GM19238 (cell line): ENCODE results near the gene PRR5.

Experiments used
- DNase-seq: peaks from one replicate; pipeline ENCODE4 v3.0.0; 2011; ENCODE audit warnings: low spot score; ENCODE audit not compliant: insufficient read length

PRR5 gene

GRCh38 chr22:44755417-44755816 lies 53.4 kb downstream of the PRR5 start:
- no peak for DNase-seq

- no peak for DNase-seq
These were observed 54.0 kb downstream of the PRR5 start for GRCh38 chr22:44755956-44756361.

- no peak for DNase-seq
These were observed 56.5 kb downstream of the PRR5 start for GRCh38 chr22:44758344-44758973.

- no peak for DNase-seq
These were observed 57.0 kb downstream of the PRR5 start for GRCh38 chr22:44759001-44759400.

GRCh38 chr22:44759430-44760310 lies 57.7 kb downstream of the PRR5 start:
- no peak for DNase-seq

GRCh38 chr22:44760476-44760875 lies 58.5 kb downstream of the PRR5 start:
- no peak for DNase-seq

- DNase-seq, result no peak
These were observed 59.0 kb downstream of the PRR5 start for GRCh38 chr22:44761025-44761424.

GRCh38 chr22:44764373-44764772 lies 62.4 kb downstream of the PRR5 start:
- no peak for DNase-seq

GRCh38 chr22:44764974-44765373 lies 63.0 kb downstream of the PRR5 start:
- no peak for DNase-seq

GRCh38 chr22:44765571-44766285 lies 63.7 kb downstream of the PRR5 start:
- DNase-seq, result no peak

- no peak for DNase-seq
These were observed 71.1 kb downstream of the PRR5 start for GRCh38 chr22:44773082-44773481.

- no peak for DNase-seq
These were observed 73.9 kb downstream of the PRR5 start for GRCh38 chr22:44775862-44776261.

- DNase-seq, result no peak
These were observed 74.8 kb downstream of the PRR5 start for GRCh38 chr22:44776605-44777363.

- no peak for DNase-seq
These were observed 75.4 kb downstream of the PRR5 start for GRCh38 chr22:44777364-44777755.

- no peak for DNase-seq
These were observed 79.0 kb downstream of the PRR5 start for GRCh38 chr22:44780876-44781449.

GRCh38 chr22:44782363-44782963 lies 80.5 kb downstream of the PRR5 start:
- no peak for DNase-seq

- DNase-seq, result no peak
These were observed 81.1 kb downstream of the PRR5 start for GRCh38 chr22:44783091-44783490.

- DNase-seq, result no peak
These were observed 81.6 kb downstream of the PRR5 start for GRCh38 chr22:44783581-44783980.

- no peak for DNase-seq
These were observed 84.1 kb downstream of the PRR5 start for GRCh38 chr22:44786136-44786535.

- no peak for DNase-seq
These were observed 84.6 kb downstream of the PRR5 start for GRCh38 chr22:44786610-44787009.
